K562 (cell line): ENCODE data around the gene SERPINE1. TPM values are rescaled to one million over a fixed set of nuclear protein-coding genes. Genes with fewer than 3 reads are reported as not detected.

Source experiments
- ARID4B ChIP-seq: sonication (generic); formaldehyde crosslinking; IDR thresholded peaks from 2 replicates; pipeline ENCODE4 v1.8.0; 2022; ENCODE audit warnings: mild to moderate bottlenecking, missing genetic modification reagents
- CC2D1A ChIP-seq: fragments of 450-650 bp; IDR thresholded peaks from 2 replicates; pipeline ENCODE4 v1.6.1; 2017; ENCODE audit warnings: mild to moderate bottlenecking
- ELF4 ChIP-seq: fragments of 450-650 bp; formaldehyde crosslinking; IDR thresholded peaks from 2 replicates; pipeline ENCODE4 v1.4.0; 2022; ENCODE audit warnings: missing genetic modification characterization
- ESRRB ChIP-seq: fragments of 250-450 bp; sonication (Bioruptor Pico); IDR thresholded peaks from 2 replicates; pipeline ENCODE4 v1.5.0; 2020; ENCODE audit warnings: mild to moderate bottlenecking, moderate library complexity, borderline replicate concordance
- FOSL1 ChIP-seq: fragments of 200-800 bp; sonication (Bioruptor generic); conservative IDR thresholded peaks from 2 replicates; pipeline ENCODE4 v1.6.1; 2016; ENCODE audit warnings: missing genetic modification characterization, missing compliant biosample characterization
- FOXK2 ChIP-seq, 2 experiments: fragments of 450-650 bp; IDR thresholded peaks in 1 of 2; conservative IDR thresholded peaks in 1 of 2; 2 replicates each; pipeline ENCODE4 v1.6.1; 2016; ENCODE audit warnings: low read depth in 2 of 2, mild to moderate bottlenecking in 1 of 2
- KLF16 ChIP-seq: IDR thresholded peaks from 2 replicates; pipeline ENCODE4 v1.6.1; 2016; ENCODE audit warnings: antibody characterized with exemption
- MECOM ChIP-seq: fragments of 250-450 bp; sonication (Bioruptor Pico); IDR thresholded peaks from 2 replicates; pipeline ENCODE4 v1.8.0; 2022; ENCODE audit warnings: inconsistent platforms
- MYC ChIP-seq, 2 experiments: fragments of 250-450 bp in 1 of 2; sonication (Bioruptor Pico) in 1 of 2; IDR thresholded peaks; 2 replicates each; pipeline versions ENCODE4 v1.5.1 to v1.6.1; 2012 to 2021; ENCODE audit warnings: low read depth in 2 of 2, borderline replicate concordance in 1 of 2, improper control_type of control experiment in 1 of 2, low read length in 1 of 2, mild to moderate bottlenecking in 1 of 2, moderate library complexity in 1 of 2
- NFXL1 ChIP-seq: fragments of 450-650 bp; formaldehyde crosslinking; IDR thresholded peaks from 2 replicates; pipeline ENCODE4 v1.4.0; 2021; ENCODE audit warnings: mild to moderate bottlenecking
- POLR2AphosphoS2 ChIP-seq: IDR thresholded peaks from 2 replicates; pipeline ENCODE4 v1.6.1; 2012; ENCODE audit warnings: low read length, improper control_type of control experiment
- TCF7 ChIP-seq: sonication (generic); IDR thresholded peaks from 2 replicates; pipeline ENCODE4 v1.6.1; 2016; ENCODE audit warnings: antibody characterized with exemption, borderline replicate concordance
- ZKSCAN1 ChIP-seq: fragments of 150-350 bp; IDR thresholded peaks from 2 replicates; pipeline ENCODE4 v1.6.1; 2016; ENCODE audit warnings: low read depth, low read length
- ZNF263 ChIP-seq: sonication (generic); formaldehyde crosslinking; IDR thresholded peaks from 2 replicates; pipeline ENCODE4 v1.8.0; 2022; ENCODE audit warnings: mild to moderate bottlenecking, missing genetic modification reagents, borderline replicate concordance
- ZNF384 ChIP-seq: IDR thresholded peaks from 2 replicates; pipeline ENCODE4 v1.6.1; 2012; ENCODE audit warnings: low read depth, low read length, improper control_type of control experiment
- polyA plus RNA-seq, 8 experiments: library from polyadenylated mRNA; depleted of rRNA in 4 of 8; stranded (reverse) in 5 of 8; unstranded in 3 of 8; fragments of >200 nt; fragmentation: Nextera tagmentation in 2 of 8; fragmentation: Illumina TruSeq in 1 of 8; extraction: Ambion mirVana in 2 of 8; extraction: Trizol in 1 of 8; gene quantifications; 2 replicates each; pipeline versions ENCODE4 v1.2.1 to v1.2.3, GENCODE V29; 2011 to 2014; ENCODE audit warnings: inconsistent platforms in 1 of 8, missing spikeins in 1 of 8
- total RNA-seq, 7 experiments: library from RNA; depleted of rRNA in 6 of 7; stranded (reverse); fragments of >200 nt in 6 of 7; fragmentation: Illumina TruSeq in 2 of 7; extraction: Trizol in 2 of 7; gene quantifications; 2 replicates each; pipeline versions ENCODE4 v1.2.1 to v1.2.3, GENCODE V29; 2011 to 2021; ENCODE audit warnings: low replicate concordance in 1 of 7
- TF ChIP-seq, protein P1 (sequence below), 3 experiments: fragments of 200-800 bp in 1 of 3; sonication (Bioruptor generic) in 1 of 3; sonication (generic) in 1 of 3; formaldehyde crosslinking in 1 of 3; IDR thresholded peaks; 2 replicates each; pipeline versions ENCODE4 v1.6.1 to v1.8.0; 2016 to 2022; ENCODE audit warnings: mild to moderate bottlenecking in 2 of 3, missing compliant biosample characterization in 2 of 3, missing genetic modification characterization in 2 of 3, missing genetic modification reagents in 1 of 3
- TF ChIP-seq, protein P2 (sequence below): fragments of 250-450 bp; sonication (Bioruptor Pico); IDR thresholded peaks from 2 replicates; pipeline ENCODE4 v1.8.0; 2022; ENCODE audit warnings: moderate library complexity, mild to moderate bottlenecking, inconsistent platforms
- TF ChIP-seq, protein P3 (sequence below): fragments of 250-450 bp; sonication (Bioruptor Pico); IDR thresholded peaks from 2 replicates; pipeline ENCODE4 v1.9.0; 2021; ENCODE audit warnings: mild to moderate bottlenecking

SERPINE1 gene
- total and polyA plus RNA-seq, 9 of the 15 experiments (the other 6 are each of a cell fraction or from before 2014, with no cell fraction given) = 0.22 to 4.8 (median 0.91) TPM

DNA sequence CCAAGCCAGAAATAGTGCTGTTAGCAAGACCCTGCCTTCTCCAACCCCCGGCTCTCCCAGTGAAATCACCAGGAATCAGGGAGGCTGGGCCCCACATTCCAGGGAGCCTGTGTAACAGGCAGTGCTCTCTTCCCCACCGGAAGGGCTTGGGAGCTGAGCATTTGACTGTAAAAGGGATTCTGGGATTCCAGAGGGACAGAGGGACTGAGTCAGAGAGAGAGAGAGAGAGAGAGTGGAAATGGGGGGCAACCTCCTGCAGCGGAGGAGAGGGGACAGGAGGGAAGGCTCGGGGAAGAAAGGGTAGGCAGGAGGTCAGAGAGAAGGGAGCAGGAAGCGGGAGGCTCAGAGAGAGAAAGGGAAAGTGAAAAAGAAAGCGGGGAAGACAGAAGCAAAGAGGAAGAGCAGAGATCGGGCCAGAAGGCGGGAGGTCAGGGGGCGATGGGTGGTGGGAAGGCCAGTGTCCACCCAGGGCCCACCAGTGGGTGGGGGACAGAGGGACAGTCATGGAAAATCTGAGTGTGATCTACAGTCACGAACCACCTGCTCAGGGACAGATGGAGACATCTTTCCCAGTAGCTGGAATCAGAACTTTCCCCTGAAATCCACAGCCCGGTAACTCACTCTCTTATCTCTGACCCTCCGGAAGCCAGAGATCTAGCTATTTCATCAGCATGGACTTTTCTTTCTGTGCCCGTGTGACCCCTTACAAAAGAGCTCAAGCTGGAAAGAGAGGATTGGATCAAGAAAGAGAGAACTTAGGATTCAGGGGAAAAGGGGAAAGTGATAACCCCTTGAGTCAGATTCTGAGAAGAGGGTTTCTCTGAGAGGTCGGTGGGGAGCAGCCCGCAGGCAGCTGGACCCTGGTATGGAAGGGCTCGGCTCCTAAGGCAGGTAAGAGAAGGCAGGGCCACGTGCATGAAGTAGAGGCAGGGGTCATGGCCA, 4.6 kb upstream of the SERPINE1 start (continued):
- TF ChIP-seq CC2D1A (0 out of 2 replicates have a peak, but pooled peaks have one; percentile 21), FOXK2 (conservative IDR thresholded peaks at IDR 0.05 in 1 of 2, IDR thresholded peaks at IDR 0.05 in 1 of 2; ENCODE audit: low read depth in 2 of 2) (no peak), ZNF263 (CRISPR knock-in tag) (no peak), ARID4B (CRISPR knock-in tag) (no peak), NFXL1 (CRISPR knock-in tag) (no peak), MECOM (no peak), TCF7 (no peak), ZKSCAN1 (no peak), ZNF384 (no peak; the same call in 1 of the 2 replicates), KLF16 (no peak), MYC (IDR thresholded peaks at IDR 0.05; ENCODE audit: low read depth, low read length) (peak; percentile 55), MYC (CRISPR knock-in tag; IDR thresholded peaks at IDR 0.05; ENCODE audit: borderline replicate concordance, low read depth) (peak; percentile 67; the same call in 1 of the 2 replicates), ELF4 (CRISPR knock-in tag) (peak; percentile 94), ESRRB (CRISPR knock-in tag) (no peak), FOSL1 (tag) (peak; percentile 49), POLR2AphosphoS2 (no peak)
- TF ChIP-seq, protein P1, sequence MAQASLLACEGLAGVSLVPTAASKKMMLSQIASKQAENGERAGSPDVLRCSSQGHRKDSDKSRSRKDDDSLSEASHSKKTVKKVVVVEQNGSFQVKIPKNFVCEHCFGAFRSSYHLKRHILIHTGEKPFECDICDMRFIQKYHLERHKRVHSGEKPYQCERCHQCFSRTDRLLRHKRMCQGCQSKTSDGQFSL (CRISPR knock-in tag; IDR thresholded peaks at IDR 0.05) = no peak
- TF ChIP-seq, protein P1 (tag; IDR thresholded peaks at IDR 0.05) = no peak
- TF ChIP-seq, protein P2, sequence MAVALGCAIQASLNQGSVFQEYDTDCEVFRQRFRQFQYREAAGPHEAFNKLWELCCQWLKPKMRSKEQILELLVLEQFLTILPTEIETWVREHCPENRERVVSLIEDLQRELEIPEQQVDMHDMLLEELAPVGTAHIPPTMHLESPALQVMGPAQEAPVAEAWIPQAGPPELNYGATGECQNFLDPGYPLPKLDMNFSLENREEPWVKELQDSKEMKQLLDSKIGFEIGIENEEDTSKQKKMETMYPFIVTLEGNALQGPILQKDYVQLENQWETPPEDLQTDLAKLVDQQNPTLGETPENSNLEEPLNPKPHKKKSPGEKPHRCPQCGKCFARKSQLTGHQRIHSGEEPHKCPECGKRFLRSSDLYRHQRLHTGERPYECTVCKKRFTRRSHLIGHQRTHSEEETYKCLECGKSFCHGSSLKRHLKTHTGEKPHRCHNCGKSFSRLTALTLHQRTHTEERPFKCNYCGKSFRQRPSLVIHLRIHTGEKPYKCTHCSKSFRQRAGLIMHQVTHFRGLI (CRISPR knock-in tag) = 0 out of 2 replicates have a peak, but pooled peaks have one; percentile 42
- TF ChIP-seq, protein P3, sequence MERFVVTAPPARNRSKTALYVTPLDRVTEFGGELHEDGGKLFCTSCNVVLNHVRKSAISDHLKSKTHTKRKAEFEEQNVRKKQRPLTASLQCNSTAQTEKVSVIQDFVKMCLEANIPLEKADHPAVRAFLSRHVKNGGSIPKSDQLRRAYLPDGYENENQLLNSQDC (CRISPR knock-in tag) = no peak
